Adipocyte (in vitro differentiated cells): Measurements from ENCODE around the gene SRGN.

Experiments
- DNase-seq: peaks from one replicate; pipeline ENCODE4 v3.0.0-alpha.2; 2015; ENCODE audit warnings: low read depth
- H3K27me3 ChIP-seq: replicated peaks from 2 replicates; pipeline ENCODE4 v1.7.0; 2013; ENCODE audit warnings: mild to moderate bottlenecking, low read length, moderate library complexity; ENCODE audit not compliant: control insufficient read depth, insufficient read depth
- H3K36me3 ChIP-seq: 2 replicates; pipeline ENCODE4 v1.7.0; 2013; ENCODE audit warnings: low read length, mild to moderate bottlenecking, moderate library complexity; ENCODE audit not compliant: control insufficient read depth, insufficient read depth, severe bottlenecking
- H3K4me1 ChIP-seq: 2 replicates; pipeline ENCODE4 v1.7.0; 2013; ENCODE audit warnings: mild to moderate bottlenecking, low read length, moderate library complexity; ENCODE audit not compliant: control insufficient read depth, insufficient read depth
- H3K4me3 ChIP-seq: 2 replicates; pipeline ENCODE4 v1.7.0; 2013; ENCODE audit warnings: mild to moderate bottlenecking, low read length, moderate library complexity
- H3K9ac ChIP-seq: 2 replicates; pipeline ENCODE4 v1.7.0; 2013; ENCODE audit warnings: mild to moderate bottlenecking, low read length, moderate library complexity
- H3K9me3 ChIP-seq: 2 replicates; pipeline ENCODE4 v1.7.0; 2013; ENCODE audit warnings: mild to moderate bottlenecking, low read length, moderate library complexity; ENCODE audit not compliant: control insufficient read depth

Gene SRGN

GRCh38 chr10:69051303-69051702, 36.6 kb upstream of the SRGN start:
- no peak overlapping the region for H3K9ac ChIP-seq
- peaks cover 4% of the 10 kb centered on the region for H3K4me1 ChIP-seq
- H3K4me3 ChIP-seq: no peak overlapping the region
- DNase-seq: no peak
- no peaks in the 10 kb centered on the region for H3K36me3 ChIP-seq
- no peaks in the 10 kb centered on the region for H3K27me3 ChIP-seq
- H3K9me3 ChIP-seq: no peaks in the 10 kb centered on the region

- Histone ChIP-seq H3K27me3 (no peaks in the 10 kb centered on the region), H3K4me3 (no peak overlapping the region), H3K9me3 (no peaks in the 10 kb centered on the region), H3K36me3 (no peaks in the 10 kb centered on the region), H3K9ac (no peak overlapping the region), H3K4me1 (peaks cover 7% of the 10 kb centered on the region)
- DNase-seq: no peak
These were observed 36.0 kb upstream of the SRGN start for GRCh38 chr10:69051710-69052487.

GRCh38 chr10:69052736-69053135, 35.2 kb upstream of the SRGN start:
- Histone ChIP-seq H3K27me3 (no peaks in the 10 kb centered on the region), H3K36me3 (no peaks in the 10 kb centered on the region), H3K4me1 (peaks cover 9% of the 10 kb centered on the region), H3K9me3 (no peaks in the 10 kb centered on the region), H3K4me3 (no peak overlapping the region), H3K9ac (no peak overlapping the region)
- no peak for DNase-seq

GRCh38 chr10:69055241-69055640, 32.7 kb upstream of the SRGN start:
- H3K27me3 ChIP-seq: no peaks in the 10 kb centered on the region
- DNase-seq: no peak
- H3K9ac ChIP-seq: no peak overlapping the region
- H3K4me3 ChIP-seq: no peak overlapping the region
- H3K9me3 ChIP-seq: no peaks in the 10 kb centered on the region
- no peaks in the 10 kb centered on the region for H3K36me3 ChIP-seq
- H3K4me1 ChIP-seq: peaks cover 15% of the 10 kb centered on the region

GRCh38 chr10:69056129-69056528, 31.8 kb upstream of the SRGN start:
- Histone ChIP-seq H3K4me1 (peaks cover 22% of the 10 kb centered on the region), H3K4me3 (no peak overlapping the region), H3K9ac (no peak overlapping the region), H3K27me3 (no peaks in the 10 kb centered on the region), H3K36me3 (no peaks in the 10 kb centered on the region), H3K9me3 (no peaks in the 10 kb centered on the region)
- DNase-seq: no peak

GRCh38 chr10:69056536-69057260, 31.2 kb upstream of the SRGN start:
- Histone ChIP-seq H3K9ac (no peak overlapping the region), H3K9me3 (no peaks in the 10 kb centered on the region), H3K4me1 (peaks cover 26% of the 10 kb centered on the region), H3K36me3 (no peaks in the 10 kb centered on the region), H3K4me3 (no peak overlapping the region), H3K27me3 (no peaks in the 10 kb centered on the region)
- no peak for DNase-seq

GRCh38 chr10:69057261-69057950, 30.5 kb upstream of the SRGN start:
- Histone ChIP-seq H3K9ac (no peak overlapping the region), H3K9me3 (no peaks in the 10 kb centered on the region), H3K4me3 (no peak overlapping the region), H3K4me1 (peaks cover 33% of the 10 kb centered on the region), H3K27me3 (no peaks in the 10 kb centered on the region), H3K36me3 (no peaks in the 10 kb centered on the region)
- no peak for DNase-seq

GRCh38 chr10:69057951-69058297, 30.0 kb upstream of the SRGN start:
- H3K4me1 ChIP-seq: peaks cover 38% of the 10 kb centered on the region
- H3K36me3 ChIP-seq: no peaks in the 10 kb centered on the region
- no peak overlapping the region for H3K9ac ChIP-seq
- no peaks in the 10 kb centered on the region for H3K27me3 ChIP-seq
- no peak overlapping the region for H3K4me3 ChIP-seq
- no peaks in the 10 kb centered on the region for H3K9me3 ChIP-seq
- peak; percentile 39 for DNase-seq

- Histone ChIP-seq H3K9me3 (no peaks in the 10 kb centered on the region), H3K4me1 (peaks cover 42% of the 10 kb centered on the region), H3K36me3 (no peaks in the 10 kb centered on the region), H3K27me3 (no peaks in the 10 kb centered on the region), H3K4me3 (no peak overlapping the region), H3K9ac (no peak overlapping the region)
- no peak for DNase-seq
These were observed 27.6 kb upstream of the SRGN start for GRCh38 chr10:69060127-69060798.

GRCh38 chr10:69061305-69062161, 26.4 kb upstream of the SRGN start:
- peak overlapping the region; percentile 69 for H3K4me3 ChIP-seq
- H3K4me1 ChIP-seq: peaks cover 47% of the 10 kb centered on the region
- H3K27me3 ChIP-seq: no peaks in the 10 kb centered on the region
- H3K36me3 ChIP-seq: no peaks in the 10 kb centered on the region
- peak; percentile 93 for DNase-seq
- H3K9me3 ChIP-seq: no peaks in the 10 kb centered on the region
- peak overlapping the region; percentile 77 for H3K9ac ChIP-seq
